GM23338 (cell line): ENCODE measurements around the gene PDHX. TPM values are rescaled to one million over a fixed set of nuclear protein-coding genes. Genes with fewer than 3 reads are reported as not detected.

Experiments
- ATAC-seq: fragments of 200-7000 bp; cut with Tn5 transposase; 3 replicates; pipeline ENCODE4 v1.9.1; 2020
- DNase-seq: peaks from one replicate; pipeline ENCODE4 v3.0.0-alpha.2; 2015; ENCODE audit warnings: low spot score
- H2AFZ ChIP-seq: fragments of 200-600 bp; sonication (generic); 2 replicates; pipeline ENCODE4 v1.8.0; 2016; ENCODE audit warnings: antibody characterized with exemption, mild to moderate bottlenecking, moderate library complexity
- H3F3A ChIP-seq: fragments of 200-600 bp; sonication (generic); replicated peaks from 2 replicates; pipeline ENCODE4 v1.8.0; 2017; ENCODE audit warnings: antibody characterized with exemption, mixed run types, low read depth
- H3K27ac ChIP-seq: fragments of 200-600 bp; sonication (generic); 2 replicates; pipeline ENCODE4 v1.6.1; 2016; ENCODE audit warnings: low read depth
- H3K27me3 ChIP-seq: fragments of 200-600 bp; sonication (generic); 2 replicates; pipeline ENCODE4 v1.8.0; 2016; ENCODE audit warnings: mild to moderate bottlenecking, mixed run types, moderate library complexity; ENCODE audit not compliant: insufficient read depth
- H3K36me3 ChIP-seq: fragments of 200-600 bp; sonication (generic); 2 replicates; pipeline ENCODE4 v1.8.0; 2016; ENCODE audit warnings: mild to moderate bottlenecking; ENCODE audit not compliant: insufficient read depth
- H3K4me1 ChIP-seq: fragments of 200-600 bp; sonication (generic); 2 replicates; pipeline ENCODE4 v1.8.0; 2016; ENCODE audit warnings: mild to moderate bottlenecking, moderate library complexity; ENCODE audit not compliant: insufficient read depth
- H3K4me2 ChIP-seq: fragments of 200-600 bp; sonication (generic); 2 replicates; pipeline ENCODE4 v1.7.1; 2017; ENCODE audit warnings: mixed run types
- H3K4me3 ChIP-seq: fragments of 200-600 bp; sonication (generic); 2 replicates; pipeline ENCODE4 v1.6.1; 2016; ENCODE audit warnings: mixed run types
- H3K79me2 ChIP-seq: fragments of 200-600 bp; sonication (generic); replicated peaks from 2 replicates; pipeline ENCODE4 v1.8.0; 2017; ENCODE audit warnings: mild to moderate bottlenecking; ENCODE audit not compliant: insufficient read depth
- H3K9me2 ChIP-seq: fragments of 200-600 bp; sonication (generic); 2 replicates; pipeline ENCODE4 v1.8.0; 2017; ENCODE audit not compliant: insufficient read depth
- H4K20me1 ChIP-seq: fragments of 200-600 bp; sonication (generic); replicated peaks from 2 replicates; pipeline ENCODE4 v1.8.0; 2017; ENCODE audit warnings: mild to moderate bottlenecking; ENCODE audit not compliant: insufficient read depth
- H3K27ac Mint-ChIP-seq: 2 replicates; pipeline ENCODE4 v1.8.0; 2020; ENCODE audit warnings: inconsistent platforms, mild to moderate bottlenecking, moderate library complexity, mixed read lengths
- H3K27me3 Mint-ChIP-seq: 3 replicates; pipeline ENCODE4 v1.8.0; 2022; ENCODE audit warnings: low read depth, mild to moderate bottlenecking, moderate library complexity, mixed read lengths, inconsistent platforms; ENCODE audit not compliant: insufficient read depth, poor library complexity
- H3K36me3 Mint-ChIP-seq: 3 replicates; pipeline ENCODE4 v1.8.0; 2021; ENCODE audit warnings: low read depth, mild to moderate bottlenecking, inconsistent platforms, moderate library complexity, mixed read lengths
- H3K4me1 Mint-ChIP-seq: 3 replicates; pipeline ENCODE4 v1.8.0; 2020; ENCODE audit warnings: mild to moderate bottlenecking, inconsistent platforms, mixed read lengths
- H3K4me3 Mint-ChIP-seq: 3 replicates; pipeline ENCODE4 v1.8.0; 2021; ENCODE audit warnings: moderate library complexity, mild to moderate bottlenecking, inconsistent platforms, mixed read lengths
- H3K9me3 Mint-ChIP-seq: 3 replicates; pipeline ENCODE4 v1.8.0; 2020; ENCODE audit warnings: moderate library complexity, mild to moderate bottlenecking, inconsistent platforms, mixed read lengths
- CREB1 ChIP-seq: fragments of 250-450 bp; sonication (Bioruptor Pico); IDR thresholded peaks from 2 replicates; pipeline ENCODE4 v1.5.0; 2020; ENCODE audit warnings: low read depth, mild to moderate bottlenecking, moderate library complexity
- CTCF ChIP-seq, 2 experiments: fragments of 200-600 bp in 1 of 2; sonication (generic) in 1 of 2; conservative IDR thresholded peaks; 2 replicates each; pipeline versions ENCODE4 v1.5.1 to v1.6.1; 2016 to 2017; ENCODE audit warnings: antibody characterized with exemption in 2 of 2, low read depth in 2 of 2, mild to moderate bottlenecking in 2 of 2, moderate library complexity in 1 of 2
- EZH2 ChIP-seq: fragments of 200-600 bp; sonication (generic); IDR thresholded peaks from one replicate; pipeline ENCODE4 v1.8.0; 2017; ENCODE audit warnings: antibody characterized with exemption, mild to moderate bottlenecking, low read depth; ENCODE audit not compliant: unreplicated experiment
- EZH2phosphoT487 ChIP-seq: fragments of 200-600 bp; sonication (generic); IDR thresholded peaks from one replicate; pipeline ENCODE4 v1.8.1; 2018; ENCODE audit warnings: antibody characterized with exemption; ENCODE audit not compliant: unreplicated experiment
- JUNB ChIP-seq: IDR thresholded peaks from one replicate; pipeline ENCODE4 v1.6.1; 2016; ENCODE audit warnings: antibody characterized with exemption; ENCODE audit not compliant: unreplicated experiment
- NANOG ChIP-seq: IDR thresholded peaks from 2 replicates; pipeline ENCODE4 v1.6.1; 2016; ENCODE audit warnings: antibody characterized with exemption, borderline replicate concordance
- POLR2AphosphoS5 ChIP-seq: IDR thresholded peaks from 2 replicates; pipeline ENCODE4 v1.6.1; 2016; ENCODE audit warnings: antibody characterized with exemption, low read depth
- STAT1 ChIP-seq: IDR thresholded peaks from one replicate; pipeline ENCODE4 v1.6.1; 2016; ENCODE audit warnings: antibody characterized with exemption; ENCODE audit not compliant: unreplicated experiment
- ZNF114 ChIP-seq: fragments of 250-450 bp; sonication (Bioruptor Pico); IDR thresholded peaks from 2 replicates; pipeline ENCODE4 v1.5.0; 2020; ENCODE audit warnings: mild to moderate bottlenecking, moderate library complexity
- polyA plus RNA-seq: library from polyadenylated mRNA; unstranded; fragments of >200 nt; fragmentation: Nextera tagmentation; extraction: Ambion mirVana; gene quantifications from 2 replicates; pipeline ENCODE4 v1.2.1, GENCODE V29; 2016
- total RNA-seq: library from RNA; depleted of rRNA; stranded (reverse); fragments of >200 nt; shearing (Covaris generic); gene quantifications from 2 replicates; pipeline ENCODE4 v1.2.3, GENCODE V29; 2014
- TF ChIP-seq, protein P1 (sequence below): IDR thresholded peaks from 2 replicates; pipeline ENCODE4 v1.6.1; 2016; ENCODE audit warnings: antibody characterized with exemption
- TF ChIP-seq, protein P2 (sequence below): IDR thresholded peaks from one replicate; pipeline ENCODE4 v1.6.1; 2018; ENCODE audit warnings: antibody characterized with exemption; ENCODE audit not compliant: unreplicated experiment

PDHX gene
- total and polyA plus RNA-seq, 2 experiments from 2014 or later: 36.9 to 40.2 TPM

DNA sequence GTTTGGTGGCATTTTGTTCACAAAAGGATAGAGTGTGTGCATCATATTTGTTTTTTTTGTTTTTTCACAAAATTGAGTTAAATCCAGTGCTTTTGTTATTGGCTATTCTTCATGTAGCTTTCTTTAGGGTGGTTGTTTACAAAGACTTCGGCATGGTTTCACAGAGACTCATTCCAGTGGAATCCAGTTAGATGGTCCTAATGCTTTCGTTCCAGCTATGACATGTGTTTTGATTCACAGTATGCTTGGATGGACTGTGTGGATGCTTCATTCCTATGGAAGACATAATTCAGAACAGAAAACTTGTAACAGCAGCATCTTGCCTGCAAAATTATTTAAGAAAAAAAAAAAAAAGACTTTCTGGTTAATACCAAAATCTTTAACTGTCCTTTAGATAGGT, 97.9 kb downstream of the PDHX start:
- ATAC-seq: no peak
- TF ChIP-seq CREB1 (CRISPR knock-in tag) (no peak), POLR2AphosphoS5 (no peak)
- TF ChIP-seq, protein P1, sequence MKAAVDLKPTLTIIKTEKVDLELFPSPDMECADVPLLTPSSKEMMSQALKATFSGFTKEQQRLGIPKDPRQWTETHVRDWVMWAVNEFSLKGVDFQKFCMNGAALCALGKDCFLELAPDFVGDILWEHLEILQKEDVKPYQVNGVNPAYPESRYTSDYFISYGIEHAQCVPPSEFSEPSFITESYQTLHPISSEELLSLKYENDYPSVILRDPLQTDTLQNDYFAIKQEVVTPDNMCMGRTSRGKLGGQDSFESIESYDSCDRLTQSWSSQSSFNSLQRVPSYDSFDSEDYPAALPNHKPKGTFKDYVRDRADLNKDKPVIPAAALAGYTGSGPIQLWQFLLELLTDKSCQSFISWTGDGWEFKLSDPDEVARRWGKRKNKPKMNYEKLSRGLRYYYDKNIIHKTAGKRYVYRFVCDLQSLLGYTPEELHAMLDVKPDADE: no peak
- TF ChIP-seq, protein P2, sequence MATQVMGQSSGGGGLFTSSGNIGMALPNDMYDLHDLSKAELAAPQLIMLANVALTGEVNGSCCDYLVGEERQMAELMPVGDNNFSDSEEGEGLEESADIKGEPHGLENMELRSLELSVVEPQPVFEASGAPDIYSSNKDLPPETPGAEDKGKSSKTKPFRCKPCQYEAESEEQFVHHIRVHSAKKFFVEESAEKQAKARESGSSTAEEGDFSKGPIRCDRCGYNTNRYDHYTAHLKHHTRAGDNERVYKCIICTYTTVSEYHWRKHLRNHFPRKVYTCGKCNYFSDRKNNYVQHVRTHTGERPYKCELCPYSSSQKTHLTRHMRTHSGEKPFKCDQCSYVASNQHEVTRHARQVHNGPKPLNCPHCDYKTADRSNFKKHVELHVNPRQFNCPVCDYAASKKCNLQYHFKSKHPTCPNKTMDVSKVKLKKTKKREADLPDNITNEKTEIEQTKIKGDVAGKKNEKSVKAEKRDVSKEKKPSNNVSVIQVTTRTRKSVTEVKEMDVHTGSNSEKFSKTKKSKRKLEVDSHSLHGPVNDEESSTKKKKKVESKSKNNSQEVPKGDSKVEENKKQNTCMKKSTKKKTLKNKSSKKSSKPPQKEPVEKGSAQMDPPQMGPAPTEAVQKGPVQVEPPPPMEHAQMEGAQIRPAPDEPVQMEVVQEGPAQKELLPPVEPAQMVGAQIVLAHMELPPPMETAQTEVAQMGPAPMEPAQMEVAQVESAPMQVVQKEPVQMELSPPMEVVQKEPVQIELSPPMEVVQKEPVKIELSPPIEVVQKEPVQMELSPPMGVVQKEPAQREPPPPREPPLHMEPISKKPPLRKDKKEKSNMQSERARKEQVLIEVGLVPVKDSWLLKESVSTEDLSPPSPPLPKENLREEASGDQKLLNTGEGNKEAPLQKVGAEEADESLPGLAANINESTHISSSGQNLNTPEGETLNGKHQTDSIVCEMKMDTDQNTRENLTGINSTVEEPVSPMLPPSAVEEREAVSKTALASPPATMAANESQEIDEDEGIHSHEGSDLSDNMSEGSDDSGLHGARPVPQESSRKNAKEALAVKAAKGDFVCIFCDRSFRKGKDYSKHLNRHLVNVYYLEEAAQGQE: no peak
- H3K27me3 ChIP-seq: no peaks in the 10 kb centered on the region
- no peaks in the 10 kb centered on the region for H3F3A ChIP-seq
- H3K4me2 ChIP-seq: no peak overlapping the region
- H3K4me3 Mint-ChIP-seq: no peak overlapping the region
- no peak for DNase-seq
- H3K36me3 Mint-ChIP-seq: no peaks in the 10 kb centered on the region
- no peaks in the 10 kb centered on the region for H3K36me3 ChIP-seq
- H3K4me1 ChIP-seq: peaks cover 13% of the 10 kb centered on the region; the same call in 1 of the 2 replicates
- H3K4me3 ChIP-seq: no peak overlapping the region
- H3K9me2 ChIP-seq: no peaks in the 10 kb centered on the region
- H3K4me1 Mint-ChIP-seq: peaks cover 22% of the 10 kb centered on the region
- H3K27me3 Mint-ChIP-seq: peaks cover 1% of the 10 kb centered on the region
- H3K27ac Mint-ChIP-seq: no peak overlapping the region
- no peak overlapping the region for H2AFZ ChIP-seq
- no peaks in the 10 kb centered on the region for H3K9me3 Mint-ChIP-seq
- H3K79me2 ChIP-seq: no peaks in the 10 kb centered on the region
- no peaks in the 10 kb centered on the region for H4K20me1 ChIP-seq
- H3K27ac ChIP-seq: no peak overlapping the region

GRCh38 chr11:35015621-35016387, 99.4 kb downstream of the PDHX start:
- no peak overlapping the region for H3K27ac Mint-ChIP-seq
- TF ChIP-seq NANOG (no peak), POLR2AphosphoS5 (no peak), EZH2 (no peak), ZNF114 (CRISPR knock-in tag) (no peak), STAT1 (no peak), EZH2phosphoT487 (no peak), JUNB (no peak), CTCF (conservative IDR thresholded peaks at IDR 0.05; ENCODE audit: low read depth in 2 of 2) (no peak)
- TF ChIP-seq, protein P1: no peak
- TF ChIP-seq, protein P2: no peak

More at GRCh38 chr11:35015621-35016387, 99.4 kb downstream of the PDHX start:
- Histone ChIP-seq H3K9me2 (no peaks in the 10 kb centered on the region), H3K4me2 (no peak overlapping the region), H3K27me3 (no peaks in the 10 kb centered on the region), H3F3A (no peaks in the 10 kb centered on the region), H3K27ac (no peak overlapping the region), H3K4me3 (no peak overlapping the region), H3K36me3 (no peaks in the 10 kb centered on the region), H4K20me1 (no peaks in the 10 kb centered on the region), H3K79me2 (no peaks in the 10 kb centered on the region), H3K4me1 (peaks cover 12% of the 10 kb centered on the region; the same call in 1 of the 2 replicates), H2AFZ (no peak overlapping the region)
- no peak overlapping the region for H3K4me3 Mint-ChIP-seq
- ATAC-seq (no peak), DNase-seq (no peak)
- no peaks in the 10 kb centered on the region for H3K9me3 Mint-ChIP-seq
- no peaks in the 10 kb centered on the region for H3K36me3 Mint-ChIP-seq
- peaks cover 1% of the 10 kb centered on the region for H3K27me3 Mint-ChIP-seq
- peaks cover 17% of the 10 kb centered on the region for H3K4me1 Mint-ChIP-seq
